HG03103 (cell line): ENCODE data around the gene MANBA.
A peak's percentile ranks its signal among the peaks of the same experiment; 100 is the strongest.
"Not testable (repeated sequence)": the region's sequence is repeated elsewhere in the genome, so short reads cannot be mapped to it uniquely, and the experiment has no call there.

Experiments used
- ATAC-seq: cut with Tn5 transposase; IDR thresholded peaks from one replicate; pipeline ENCODE4 v1.9.1; 2021; ENCODE audit warnings: low read depth; ENCODE audit not compliant: unreplicated experiment

MANBA gene

DNA sequence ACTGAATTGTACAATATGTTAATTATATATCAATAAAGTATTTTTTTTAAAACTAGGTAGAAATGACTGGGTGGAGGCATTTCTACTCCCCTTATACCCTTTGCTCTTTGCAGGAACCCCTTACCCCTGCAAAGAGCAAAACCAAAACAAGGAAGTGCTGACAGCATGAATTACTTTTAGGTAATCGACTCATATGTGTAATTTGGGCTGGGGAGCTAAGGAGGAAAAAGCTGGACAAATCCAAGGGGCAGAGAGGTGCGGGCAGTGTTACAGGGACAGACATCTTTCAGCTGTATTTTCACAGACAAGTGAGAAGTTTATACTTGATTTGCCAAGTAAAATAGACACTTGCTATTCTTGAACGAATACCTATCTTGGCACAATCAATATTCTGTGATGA is 35.5 kb downstream of the MANBA start:
- ATAC-seq, result no peak

DNA sequence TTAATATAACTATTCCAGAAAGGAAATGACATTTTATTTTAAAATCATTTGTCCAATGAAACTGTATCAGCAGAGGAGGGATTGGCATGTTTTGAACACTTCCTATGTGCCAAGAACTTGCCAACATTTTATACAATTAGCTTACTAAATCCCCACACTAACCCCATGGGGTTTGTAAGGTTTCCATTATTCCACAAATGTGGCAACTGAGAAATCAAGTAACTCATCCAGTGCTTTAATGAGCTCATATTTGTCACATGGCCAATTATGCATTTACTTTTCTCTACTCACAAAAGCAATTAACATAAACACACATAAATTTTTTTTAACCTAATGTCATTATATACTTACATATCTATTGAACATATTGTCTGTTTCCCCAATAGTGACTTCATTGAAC is 37.3 kb downstream of the MANBA start:
- no peak for ATAC-seq

DNA sequence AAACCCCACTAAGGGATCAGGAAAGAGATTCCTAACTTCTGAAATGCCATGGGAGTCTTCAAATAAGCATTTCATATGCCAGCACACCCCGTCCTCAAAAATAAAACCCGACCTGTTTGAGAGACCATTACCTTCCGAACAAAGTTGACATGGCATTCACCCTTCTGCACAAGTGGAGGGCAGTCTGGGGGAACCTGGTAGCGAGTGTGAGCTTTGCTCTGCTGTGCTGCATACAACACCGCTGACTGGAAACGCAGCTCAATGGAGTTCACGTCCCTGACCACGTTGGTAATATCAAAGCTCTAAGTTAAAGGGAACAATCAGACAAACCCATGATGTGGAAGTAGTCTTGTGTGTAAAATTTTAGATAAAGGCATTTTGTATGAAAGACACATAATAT is 38.0 kb downstream of the MANBA start:
- ATAC-seq, result no peak

DNA sequence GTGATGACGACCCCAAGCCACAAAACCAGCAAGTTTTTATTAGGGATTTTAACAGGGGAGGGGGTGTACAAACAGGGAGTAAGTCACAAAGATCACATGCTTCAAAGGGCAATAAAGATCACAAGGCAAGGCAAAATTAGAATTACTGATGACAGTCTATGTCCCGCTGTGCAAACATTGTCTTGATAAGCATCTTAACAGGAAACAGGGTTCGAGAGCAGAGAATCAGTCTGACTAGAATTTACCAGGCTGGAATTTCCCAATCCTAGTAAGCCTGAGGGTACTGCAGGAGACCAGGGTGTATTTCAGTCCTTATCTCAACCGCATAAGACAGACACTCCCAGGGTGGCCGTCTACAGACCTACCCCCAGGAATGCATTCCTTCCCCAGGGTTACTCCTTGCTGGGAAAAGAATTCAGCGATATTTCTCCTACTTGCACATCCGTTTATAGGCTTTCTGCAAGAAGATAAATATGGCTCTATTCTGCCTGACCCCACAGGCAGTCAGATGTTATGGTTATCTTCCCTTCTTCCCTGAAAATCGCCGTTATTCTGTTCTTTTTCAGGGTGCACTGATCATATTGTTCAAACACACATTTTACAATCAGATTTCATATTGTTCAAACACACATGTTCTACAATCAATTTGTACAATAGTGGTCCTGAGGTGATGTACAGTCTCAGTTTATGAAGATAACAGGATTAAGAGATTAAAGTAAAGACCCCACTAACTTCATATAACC is 41.8 kb downstream of the MANBA start:
- ATAC-seq, result not testable (repeated sequence)

DNA sequence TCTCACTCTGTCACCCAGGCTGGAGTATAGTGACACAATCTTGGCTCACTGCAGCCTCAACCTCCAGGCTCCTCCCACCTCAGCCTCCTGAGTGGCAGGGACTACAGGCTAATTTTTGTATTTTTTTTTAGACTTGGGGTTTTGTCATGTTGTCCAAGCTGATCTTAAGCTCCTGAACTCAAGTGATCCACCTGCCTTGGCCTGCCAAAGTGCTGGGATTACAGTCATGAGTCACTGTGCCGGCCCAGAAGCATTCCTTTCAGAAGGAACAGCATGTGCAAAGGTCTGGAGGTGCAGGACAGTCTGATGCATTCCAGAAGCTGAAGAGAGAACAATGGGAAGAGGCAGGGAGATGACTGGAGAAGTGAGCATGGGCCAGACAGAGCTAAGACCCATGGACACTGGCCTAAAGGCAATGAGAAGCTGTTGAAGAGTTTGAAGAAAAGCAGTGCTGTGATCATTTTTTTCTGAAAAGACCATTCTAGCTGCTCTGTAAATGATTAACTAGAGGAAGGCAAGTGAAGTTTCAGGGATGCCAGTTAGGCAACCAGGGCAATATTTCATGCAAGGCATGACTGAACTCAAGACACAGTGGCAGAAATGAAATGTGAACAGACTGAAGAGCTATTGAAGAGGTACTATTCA is 43.2 kb downstream of the MANBA start:
- no peak for ATAC-seq

DNA sequence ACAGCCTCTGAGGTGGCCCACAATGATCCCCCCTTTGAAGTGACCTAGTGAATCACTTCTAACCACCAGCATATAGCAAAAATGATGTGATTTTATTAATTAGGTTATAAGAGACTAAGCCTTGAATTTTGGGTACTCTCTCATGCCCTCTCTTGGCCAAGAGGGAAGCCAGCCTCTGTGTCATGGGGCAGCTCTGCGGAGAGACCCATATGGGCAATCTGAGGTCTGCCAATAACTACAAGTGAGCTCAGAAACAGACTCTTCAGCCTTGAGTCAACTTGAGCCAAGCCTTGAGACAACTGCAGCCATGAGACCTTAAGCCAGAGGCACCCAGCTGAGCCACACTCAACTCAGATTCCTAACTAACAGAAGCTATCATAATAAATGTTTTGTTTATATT is 45.7 kb downstream of the MANBA start:
- ATAC-seq, result no peak

DNA sequence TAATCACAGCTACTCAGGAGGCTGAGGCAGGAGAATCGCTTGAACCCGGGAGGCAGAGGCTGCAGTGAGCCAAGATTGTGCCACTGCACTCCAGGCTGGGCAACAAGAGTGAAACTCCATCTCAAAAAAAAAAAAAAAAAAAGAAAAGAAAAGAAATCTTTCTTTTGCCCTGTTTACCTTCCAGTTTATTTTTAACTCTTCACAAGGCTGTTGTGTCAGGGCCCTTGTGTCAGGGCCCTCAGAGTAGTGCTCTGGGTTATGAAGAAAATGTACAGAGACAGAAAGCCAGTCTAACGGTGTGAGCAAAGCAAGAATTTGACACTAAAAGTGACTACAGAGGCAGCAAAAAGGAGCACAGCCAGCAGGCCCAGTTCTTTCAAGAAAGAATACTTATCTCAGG is 47.0 kb downstream of the MANBA start:
- not testable (repeated sequence) for ATAC-seq

DNA sequence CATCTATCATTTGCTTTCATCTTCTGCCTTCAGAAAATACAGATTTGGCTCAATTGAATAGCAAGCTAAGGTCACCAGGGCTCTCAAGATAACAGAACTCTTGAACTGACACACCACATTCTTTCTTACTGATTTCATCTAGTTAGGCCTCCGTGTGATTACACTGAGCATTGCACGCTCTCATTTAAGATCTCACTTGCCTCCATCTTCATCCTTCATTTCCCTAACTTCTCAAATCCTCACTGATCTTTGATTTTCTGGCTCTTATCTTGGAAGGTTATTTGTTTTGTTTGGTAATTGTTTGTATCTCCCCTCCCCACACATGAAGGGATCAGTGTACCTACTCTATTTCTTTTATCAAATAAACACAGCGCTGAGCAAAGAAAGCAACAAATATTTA is 47.7 kb downstream of the MANBA start:
- ATAC-seq, result no peak

DNA sequence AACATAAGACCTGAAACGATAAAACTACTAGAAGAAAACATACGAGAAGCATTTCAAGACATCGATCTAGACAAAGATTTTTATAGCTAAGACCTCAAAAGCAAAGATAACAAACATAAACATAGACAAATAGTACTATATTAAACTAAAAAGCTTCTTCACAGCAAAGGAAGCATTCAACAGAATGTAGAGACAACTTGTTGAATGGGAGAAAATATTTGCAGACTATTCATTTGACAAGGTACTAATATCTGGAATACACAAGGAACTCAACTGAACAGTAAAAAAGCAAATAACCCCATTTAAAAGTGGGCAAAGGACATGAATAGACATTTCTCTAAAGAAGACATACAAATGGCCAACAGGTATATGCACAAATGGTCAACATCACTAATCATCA is 49.8 kb downstream of the MANBA start:
- ATAC-seq, result no peak

DNA sequence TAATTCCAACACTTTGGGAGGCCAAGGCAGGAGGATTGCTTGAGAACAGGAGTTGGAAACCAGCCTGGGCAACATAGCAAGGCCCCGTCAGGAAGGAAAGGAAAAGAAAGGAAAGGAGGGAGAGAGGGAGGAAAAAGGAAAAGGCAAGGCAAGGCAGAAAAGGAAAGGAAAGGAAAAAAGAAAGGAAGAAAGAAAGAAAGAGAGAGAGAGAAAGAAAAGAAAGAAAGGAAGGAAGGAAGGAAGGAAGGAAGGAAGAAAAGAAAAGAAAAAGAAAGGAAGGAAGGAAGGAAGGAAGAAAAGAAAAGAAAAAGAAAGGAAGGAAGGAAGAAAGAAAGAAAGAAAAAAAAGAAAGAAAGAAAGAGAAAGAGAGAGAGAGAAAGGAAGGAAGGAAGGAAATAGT is 51.7 kb downstream of the MANBA start:
- not testable (repeated sequence) for ATAC-seq

DNA sequence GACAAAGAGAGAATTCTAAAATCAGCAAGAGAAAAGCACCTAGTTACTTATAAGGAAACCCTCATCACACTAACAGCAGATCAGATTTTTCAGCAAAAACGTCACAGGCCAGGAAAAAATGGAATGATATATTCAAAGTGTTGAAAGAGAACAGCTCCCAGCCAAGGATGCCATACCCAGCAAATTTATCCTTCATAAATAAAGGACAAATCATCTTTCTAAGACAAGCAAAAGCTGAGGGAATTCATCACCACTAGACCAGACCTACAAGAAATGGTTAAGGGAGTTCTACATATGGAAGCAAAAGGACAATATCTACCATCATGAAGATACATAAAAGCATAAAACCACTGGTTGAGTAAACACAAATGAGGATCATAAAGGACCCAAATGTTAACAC is 53.6 kb downstream of the MANBA start:
- ATAC-seq, result no peak

DNA sequence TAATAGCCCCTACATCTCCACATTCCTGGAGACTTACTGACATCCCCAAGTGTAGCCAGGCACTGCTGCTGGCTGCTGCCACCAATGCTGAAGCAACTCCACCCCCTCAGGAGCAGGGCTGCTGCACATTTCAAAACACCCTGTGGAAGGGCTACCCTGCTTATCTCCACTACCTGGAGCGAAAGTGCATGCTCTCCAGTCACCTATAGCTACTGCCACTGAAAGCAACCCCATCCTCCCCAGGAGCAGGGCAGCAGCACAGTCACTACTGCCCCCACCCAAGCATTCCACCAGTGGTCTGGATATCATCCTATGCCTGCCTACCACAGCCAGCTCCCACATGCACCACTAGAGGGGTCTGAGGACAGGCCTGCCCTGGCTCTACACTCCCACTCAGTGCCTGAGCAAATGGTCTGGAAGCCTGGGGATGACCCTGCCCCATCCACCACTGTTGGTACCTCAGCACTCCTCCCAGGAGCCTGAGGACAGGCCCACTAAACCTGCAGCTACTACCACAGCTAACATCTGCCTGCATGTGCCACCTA is 55.3 kb downstream of the MANBA start:
- ATAC-seq, result no peak

DNA sequence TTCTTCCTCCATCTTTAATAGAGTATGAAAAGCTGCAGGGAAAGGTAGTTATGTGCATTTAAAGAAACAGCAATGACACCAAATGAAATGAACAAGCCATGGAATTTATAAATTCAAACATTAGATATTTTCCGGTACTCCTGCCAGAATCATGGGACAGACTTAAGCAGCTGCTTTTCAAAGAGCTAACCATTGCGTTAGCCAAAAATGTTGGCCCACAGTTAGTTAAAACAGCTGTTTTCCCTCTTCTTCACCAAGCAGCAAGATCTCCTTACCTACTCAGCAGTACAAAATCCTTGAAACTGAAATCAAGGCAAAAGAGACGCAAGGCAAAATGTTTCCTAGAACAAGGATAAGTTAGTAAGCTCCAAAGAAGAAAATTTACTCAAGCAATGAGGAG is 64.0 kb downstream of the MANBA start:
- ATAC-seq, result no peak

DNA sequence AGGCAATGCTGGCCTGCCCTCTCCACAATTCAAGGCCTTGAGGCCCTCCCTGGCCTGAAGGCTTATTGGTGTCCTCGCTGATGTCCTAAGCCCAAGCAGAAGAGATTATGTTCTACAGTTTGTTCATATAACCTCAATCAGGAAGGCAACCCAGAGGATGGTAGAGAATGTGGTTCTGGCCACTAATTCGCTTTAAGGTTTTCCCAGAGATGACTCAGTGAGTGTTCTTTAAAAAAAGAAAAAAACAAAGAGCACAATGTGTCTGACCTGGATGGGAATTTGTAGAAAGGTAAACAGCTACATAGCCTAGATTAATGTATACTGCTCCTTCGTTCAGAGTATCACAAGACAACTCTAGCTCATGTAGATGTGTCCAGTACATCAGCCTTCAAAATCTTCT is 66.0 kb downstream of the MANBA start:
- no peak for ATAC-seq

DNA sequence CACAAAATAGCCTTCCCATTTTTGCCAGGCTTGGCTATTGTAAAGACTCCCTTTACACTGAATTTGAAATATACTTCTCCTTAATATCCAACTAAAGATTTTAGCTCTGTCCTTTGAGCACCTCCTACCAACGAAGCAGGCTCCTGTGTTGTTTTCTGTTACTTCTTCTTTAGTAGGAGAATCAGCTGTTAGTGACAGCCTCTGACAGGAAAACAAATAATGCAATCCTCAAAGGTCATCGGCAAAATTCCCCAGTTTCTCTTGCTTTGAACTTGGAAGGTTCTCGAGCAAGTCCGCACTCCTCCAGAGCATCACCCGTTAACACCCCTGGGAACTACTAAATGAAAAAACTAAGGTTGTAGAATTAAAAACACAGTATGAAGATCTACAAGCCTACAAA is 66.9 kb downstream of the MANBA start:
- ATAC-seq, result no peak

DNA sequence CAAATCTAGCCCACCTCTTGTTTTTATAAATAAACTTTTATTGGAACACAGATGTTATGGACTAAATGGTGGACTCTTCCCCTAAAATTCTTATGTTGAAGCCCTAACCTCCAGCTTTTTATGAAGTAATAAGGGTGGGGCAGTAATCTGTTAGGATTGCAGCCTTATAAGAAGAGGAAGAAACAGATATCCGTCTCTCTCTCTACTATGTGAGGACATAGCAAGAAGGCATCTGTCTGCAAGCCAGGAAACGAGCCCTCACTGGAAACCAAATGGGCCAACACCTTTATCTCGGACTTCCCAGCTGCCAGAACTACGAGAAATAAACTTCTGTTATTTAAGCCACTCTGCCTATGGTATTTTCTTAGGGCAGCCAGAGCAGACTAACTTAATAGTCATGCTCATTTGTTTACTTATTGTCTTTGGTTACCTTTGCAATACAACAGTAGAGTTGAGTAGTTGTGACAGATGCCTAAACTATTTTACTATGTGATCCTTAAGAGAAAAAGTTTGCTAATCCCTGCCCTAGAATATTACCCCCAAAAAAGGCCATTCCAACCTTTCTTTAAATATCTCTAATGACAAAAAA is 67.4 kb downstream of the MANBA start:
- no peak for ATAC-seq

DNA sequence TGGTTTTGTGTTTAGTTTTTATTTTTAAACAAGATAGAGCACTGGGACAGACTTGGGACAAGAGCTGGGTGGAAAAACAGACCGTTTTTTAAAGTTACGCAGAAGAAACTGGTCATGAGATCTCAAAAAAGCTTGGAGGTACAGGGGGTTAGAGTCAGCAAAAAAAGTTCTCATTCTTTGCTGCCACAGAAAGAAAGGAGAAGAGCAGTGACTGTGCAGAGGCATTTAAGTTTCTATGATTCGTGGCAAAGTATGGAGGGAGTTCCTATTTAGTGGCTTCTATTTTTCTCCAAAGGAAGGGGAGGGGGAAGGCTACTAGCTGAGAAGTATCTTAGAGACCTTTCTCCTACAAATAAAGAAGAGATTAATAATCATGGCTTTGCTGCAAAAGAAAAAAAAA is 68.3 kb downstream of the MANBA start:
- ATAC-seq, result no peak

DNA sequence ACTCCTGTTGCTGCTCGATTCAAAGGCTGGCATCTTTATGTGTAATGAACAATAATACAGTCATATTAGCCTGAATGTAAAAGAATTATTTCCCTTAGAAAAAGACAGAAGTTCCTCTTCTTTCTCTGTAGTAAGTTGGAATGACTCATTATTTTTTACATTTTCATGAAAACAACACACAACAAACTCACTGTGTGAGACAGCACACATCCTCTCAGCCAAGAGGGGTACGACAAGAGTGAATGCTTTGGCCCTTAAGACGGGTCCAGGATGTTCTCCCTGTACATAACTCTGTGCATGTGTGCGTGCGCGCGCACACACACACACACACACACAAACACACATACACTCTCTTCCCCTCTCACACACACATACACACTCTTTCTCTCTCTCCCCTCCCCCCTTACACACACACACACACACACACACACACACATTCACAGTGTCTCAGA is 72.8 kb downstream of the MANBA start:
- ATAC-seq, result peak; percentile 32

DNA sequence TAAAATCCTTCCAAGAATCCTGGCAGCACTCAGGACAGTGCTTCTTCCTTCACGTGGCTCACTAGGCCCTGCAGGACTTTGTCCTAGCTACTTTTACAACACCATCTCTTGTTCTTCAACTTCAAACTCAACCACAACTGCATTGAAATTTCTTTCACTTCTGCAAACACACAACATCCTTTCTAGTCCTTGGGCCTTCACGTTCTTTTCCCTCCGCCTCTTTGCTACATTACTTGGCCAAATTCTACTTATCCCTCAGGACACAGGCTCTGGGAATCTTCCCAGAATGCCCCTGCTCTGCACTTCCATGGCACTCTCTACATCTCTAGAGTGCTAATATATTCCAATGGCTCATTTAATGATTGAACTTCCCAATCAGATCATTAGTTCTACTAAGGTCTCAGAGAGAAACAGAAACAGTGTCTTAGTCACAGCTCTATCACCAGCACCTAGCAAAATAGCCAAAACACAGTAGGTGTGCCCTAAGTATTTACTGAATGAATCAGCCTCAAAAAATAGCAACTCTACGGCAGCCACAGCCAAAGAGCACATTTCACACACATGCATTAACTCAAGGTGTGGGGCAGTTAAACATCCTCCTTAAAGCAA is 73.3 kb downstream of the MANBA start:
- peak; percentile 88 for ATAC-seq

DNA sequence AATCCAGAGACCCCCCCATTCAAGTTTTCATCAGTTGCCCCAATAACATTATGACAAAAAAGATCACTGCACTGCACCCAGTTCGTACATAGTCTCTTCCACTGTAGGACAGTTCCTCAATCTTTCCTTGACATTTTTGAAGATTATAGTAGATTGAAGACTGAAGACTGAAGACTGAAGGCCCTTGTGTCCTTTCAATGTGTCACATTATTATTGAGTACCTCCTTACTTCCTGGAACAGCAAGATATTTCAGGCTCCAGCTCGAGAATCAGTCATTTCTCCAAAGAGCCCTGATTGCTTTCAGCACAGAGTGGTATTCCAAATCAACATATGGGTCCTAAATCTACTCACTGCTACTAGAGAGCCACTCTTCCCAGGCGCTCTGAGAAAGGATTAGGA is 75.0 kb downstream of the MANBA start:
- ATAC-seq, result no peak

DNA sequence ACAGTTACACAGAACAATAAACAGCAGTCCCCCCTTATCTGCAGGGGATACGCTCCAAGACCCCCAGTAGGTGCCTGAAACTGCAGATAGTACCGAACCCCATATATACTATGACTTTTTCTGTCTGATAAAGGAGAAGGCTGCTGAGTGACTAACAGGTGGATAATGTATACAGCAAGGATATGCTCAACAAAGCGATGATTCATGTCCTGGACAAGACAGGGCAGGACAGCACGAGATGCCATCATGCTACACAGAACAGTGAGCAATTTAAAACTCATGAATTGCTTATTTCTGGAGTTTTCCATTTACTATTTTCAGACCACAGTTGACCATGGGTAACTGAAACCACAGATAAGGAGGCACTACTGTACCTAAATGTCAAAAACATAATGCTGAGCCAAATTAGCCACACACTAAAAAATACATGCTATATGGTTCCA is 76.1 kb downstream of the MANBA start:
- no peak for ATAC-seq
